Activated naive CD8-positive, alpha-beta T cell treated with anti-CD3 and anti-CD28 coated beads, Interleukin-2, amount 50 U/mL, for 24 hours (primary cell): ENCODE results near the gene PIGW.

Source experiments
- ATAC-seq: fragments of 150-1000 bp; cut with Tn5 transposase; one replicate; pipeline ENCODE4 v1.10.0; 2021
- DNase-seq: peaks from one replicate; pipeline ENCODE4 v3.0.0; 2021
- H3K27ac Mint-ChIP-seq: one replicate; pipeline ENCODE4 v1.8.0; 2021; ENCODE audit warnings: mild to moderate bottlenecking, mixed read lengths
- H3K27me3 Mint-ChIP-seq: one replicate; pipeline ENCODE4 v1.8.0; 2021; ENCODE audit warnings: mixed read lengths
- H3K36me3 Mint-ChIP-seq: one replicate; pipeline ENCODE4 v1.8.0; 2021; ENCODE audit warnings: low read depth, mixed read lengths
- H3K4me1 Mint-ChIP-seq: one replicate; pipeline ENCODE4 v1.8.0; 2021; ENCODE audit warnings: mixed read lengths
- H3K4me3 Mint-ChIP-seq: one replicate; pipeline ENCODE4 v1.8.0; 2021; ENCODE audit warnings: mild to moderate bottlenecking, moderate library complexity, mixed read lengths
- H3K9me3 Mint-ChIP-seq: one replicate; pipeline ENCODE4 v1.8.0; 2021; ENCODE audit warnings: mixed read lengths

PIGW gene

DNA sequence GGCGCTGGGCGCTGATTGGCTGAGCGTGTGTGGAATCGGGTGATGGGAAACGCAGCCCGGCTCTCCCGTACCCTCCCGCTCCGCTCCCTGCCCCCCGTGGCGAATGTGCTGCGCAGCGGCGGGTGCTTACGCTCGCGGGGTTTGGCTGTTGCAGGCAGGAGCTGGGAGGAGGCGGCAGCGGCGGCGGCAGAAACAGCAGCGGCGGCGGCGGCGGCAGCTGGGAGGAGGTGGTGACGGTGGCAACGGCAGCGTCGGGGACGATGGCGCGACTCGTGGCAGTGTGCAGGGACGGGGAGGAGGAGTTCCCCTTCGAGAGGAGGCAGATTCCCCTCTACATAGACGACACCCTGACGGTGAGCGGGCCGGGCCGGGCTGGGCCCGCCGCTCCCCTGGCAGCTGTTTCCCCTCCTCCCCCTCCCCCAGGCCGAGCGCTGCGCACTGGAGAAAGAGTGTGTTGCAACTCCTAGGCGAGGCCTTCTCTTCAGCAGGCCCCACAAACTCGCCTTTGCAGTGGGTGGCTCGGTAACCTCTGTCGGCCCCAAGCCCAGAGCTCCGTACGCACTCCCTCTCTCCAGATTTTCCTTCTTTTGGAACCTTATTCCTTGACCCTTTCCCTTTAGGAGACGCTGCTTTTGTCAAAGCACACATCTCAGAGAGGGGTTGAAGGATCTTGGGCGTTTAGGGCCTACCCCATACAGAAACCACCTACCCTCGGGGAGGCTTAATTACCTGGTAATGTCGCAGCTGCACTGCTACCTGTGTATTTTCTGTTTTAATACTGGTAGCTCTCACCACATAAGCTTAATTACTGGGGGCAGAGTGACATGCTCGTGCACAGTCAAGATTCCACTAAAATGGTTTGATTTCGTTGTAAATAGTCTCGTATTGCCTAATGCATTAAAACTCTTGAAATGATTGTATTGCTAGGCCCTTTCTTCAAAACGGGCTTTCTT, 11.0 kb downstream of the PIGW start:
- Mint-ChIP-seq H3K27ac (peak overlapping the region; percentile 94), H3K9me3 (no peaks in the 10 kb centered on the region), H3K27me3 (no peaks in the 10 kb centered on the region), H3K36me3 (peaks cover 39% of the 10 kb centered on the region), H3K4me3 (peak overlapping the region; percentile 97), H3K4me1 (peaks cover 53% of the 10 kb centered on the region)
- DNase-seq (peak; percentile 97), ATAC-seq (peak; percentile 83)

DNA sequence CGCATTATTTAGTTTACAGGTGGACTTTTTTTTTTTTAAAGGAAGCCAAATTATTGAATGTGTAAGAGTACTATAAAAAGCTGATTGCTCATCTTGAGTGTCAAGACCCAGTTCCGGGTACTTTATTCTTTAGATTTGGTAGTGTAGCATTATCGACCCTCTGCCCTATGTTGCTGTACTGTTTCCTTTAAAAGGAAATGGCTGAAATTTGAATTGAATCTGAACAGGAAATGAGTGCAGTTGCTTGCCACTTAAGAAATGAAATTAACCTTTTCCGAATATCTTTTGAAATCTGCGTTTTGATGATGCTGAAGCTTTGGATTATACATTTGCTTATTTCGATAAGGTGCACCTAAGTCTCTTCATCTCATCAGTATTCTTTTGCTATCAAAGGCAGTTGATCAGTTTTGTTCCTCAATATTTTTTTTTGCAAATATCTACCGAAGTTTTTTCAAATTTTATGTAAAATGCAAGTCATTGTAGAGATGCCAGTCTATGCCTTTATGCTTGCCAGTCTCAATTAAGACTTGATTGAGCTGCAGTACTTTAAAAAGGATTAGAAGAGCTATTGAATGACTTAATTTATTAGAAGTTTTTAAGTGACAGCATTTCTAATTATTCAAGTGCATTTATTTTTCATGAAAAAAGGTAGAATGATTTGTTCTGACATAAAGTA, 11.8 kb downstream of the PIGW start:
- Mint-ChIP-seq H3K27me3 (no peaks in the 10 kb centered on the region), H3K4me3 (peak overlapping the region; percentile 97), H3K9me3 (no peaks in the 10 kb centered on the region), H3K4me1 (peaks cover 58% of the 10 kb centered on the region), H3K27ac (peak overlapping the region; percentile 94), H3K36me3 (peaks cover 41% of the 10 kb centered on the region)
- ATAC-seq (no peak), DNase-seq (no peak)

DNA sequence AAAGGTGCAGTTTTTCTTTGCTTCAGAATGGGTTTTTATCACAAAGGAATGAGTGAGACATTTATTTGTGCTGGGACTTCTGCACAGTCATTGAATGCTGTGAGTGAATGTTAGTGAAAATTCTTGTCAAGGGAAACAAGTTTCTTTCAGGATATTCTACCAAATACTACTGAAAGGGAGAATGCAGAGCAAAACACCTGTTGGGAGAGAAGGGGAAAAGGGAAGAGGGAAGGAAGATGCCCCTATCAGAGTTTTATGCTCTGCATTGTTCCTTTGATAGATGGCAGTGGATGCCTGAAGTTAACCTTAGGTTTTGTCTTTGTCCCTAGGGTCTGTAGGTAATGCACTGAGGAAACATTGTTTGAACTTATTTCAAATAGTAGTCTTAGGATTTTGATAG, 13.0 kb downstream of the PIGW start:
- DNase-seq, result no peak
- H3K4me1 Mint-ChIP-seq, result peaks cover 69% of the 10 kb centered on the region
- H3K27ac Mint-ChIP-seq, result peak overlapping the region; percentile 94
- no peaks in the 10 kb centered on the region for H3K9me3 Mint-ChIP-seq
- H3K36me3 Mint-ChIP-seq, result peaks cover 45% of the 10 kb centered on the region
- no peak for ATAC-seq
- H3K4me3 Mint-ChIP-seq, result peak overlapping the region; percentile 97
- H3K27me3 Mint-ChIP-seq, result no peaks in the 10 kb centered on the region

DNA sequence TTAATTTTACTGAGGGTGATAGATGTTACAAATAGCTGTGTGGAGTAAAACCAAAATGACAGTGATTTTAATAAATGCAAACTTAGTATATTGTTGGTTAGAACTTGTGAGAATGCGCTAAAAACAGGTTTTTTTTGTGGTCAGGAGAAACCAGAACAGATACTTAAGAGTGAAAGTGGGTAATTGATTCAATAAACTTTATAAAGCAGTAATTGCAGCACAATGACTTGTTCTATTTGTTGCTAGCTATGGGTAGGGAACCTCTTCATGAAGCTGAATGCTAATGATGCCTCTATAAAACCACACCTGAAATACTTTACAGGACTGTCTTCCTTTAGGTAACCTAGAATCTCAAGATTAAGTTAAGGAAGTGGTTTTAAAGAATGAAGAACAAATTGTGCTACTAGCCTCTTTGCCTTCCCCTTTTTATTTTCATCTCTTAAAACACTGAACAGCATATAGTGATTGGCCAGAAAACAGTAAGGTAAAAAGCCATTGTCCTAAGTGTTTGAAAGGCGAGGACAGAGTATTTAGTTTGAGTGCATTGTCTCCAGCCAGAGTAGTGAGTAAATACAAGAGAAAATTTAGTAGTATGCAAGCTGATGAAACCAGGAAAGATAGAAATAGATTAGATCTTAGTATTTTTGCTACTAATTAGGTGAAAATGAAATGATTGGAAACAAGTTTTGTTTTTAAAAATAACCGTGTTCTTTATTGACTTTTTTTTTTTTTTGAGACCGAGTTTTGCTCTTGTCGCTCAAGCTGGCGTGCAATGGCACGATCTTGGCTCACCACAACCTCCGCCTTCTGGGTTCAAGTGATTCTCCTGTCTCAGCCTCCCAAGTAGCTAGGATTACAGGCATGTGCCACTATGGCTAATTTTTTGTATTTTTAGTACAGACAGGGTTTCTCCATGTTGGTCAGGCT, 16.0 kb downstream of the PIGW start:
- Mint-ChIP-seq H3K4me3 (peak overlapping the region; percentile 50), H3K4me1 (peaks cover 76% of the 10 kb centered on the region), H3K27ac (peak overlapping the region; percentile 79), H3K36me3 (peaks cover 52% of the 10 kb centered on the region), H3K9me3 (no peaks in the 10 kb centered on the region), H3K27me3 (no peaks in the 10 kb centered on the region)
- ATAC-seq (peak; percentile 29), DNase-seq (no peak)

DNA sequence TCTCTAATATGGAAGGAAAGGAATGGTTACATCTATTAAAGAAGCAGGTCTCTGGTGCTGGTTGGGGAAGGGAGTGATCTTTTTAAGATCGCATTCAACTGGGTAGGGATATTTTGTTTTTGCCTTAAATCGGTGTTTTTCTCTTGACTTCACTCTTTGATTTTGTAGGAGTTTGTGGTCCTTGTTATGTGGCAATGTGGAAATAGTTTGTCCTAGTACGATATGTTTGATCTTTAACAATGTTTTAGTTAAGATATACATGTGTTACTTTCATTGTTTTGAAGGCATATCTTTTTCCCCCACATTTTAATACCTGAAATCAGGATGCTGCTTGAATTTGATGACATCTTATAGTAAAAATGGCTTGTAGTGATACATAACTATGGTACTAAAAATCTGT, 18.7 kb downstream of the PIGW start:
- no peak for DNase-seq
- no peaks in the 10 kb centered on the region for H3K27me3 Mint-ChIP-seq
- no peaks in the 10 kb centered on the region for H3K9me3 Mint-ChIP-seq
- H3K4me3 Mint-ChIP-seq, result no peak overlapping the region
- H3K27ac Mint-ChIP-seq, result peak overlapping the region; percentile 33
- no peak for ATAC-seq
- peaks cover 49% of the 10 kb centered on the region for H3K36me3 Mint-ChIP-seq
- peaks cover 59% of the 10 kb centered on the region for H3K4me1 Mint-ChIP-seq

DNA sequence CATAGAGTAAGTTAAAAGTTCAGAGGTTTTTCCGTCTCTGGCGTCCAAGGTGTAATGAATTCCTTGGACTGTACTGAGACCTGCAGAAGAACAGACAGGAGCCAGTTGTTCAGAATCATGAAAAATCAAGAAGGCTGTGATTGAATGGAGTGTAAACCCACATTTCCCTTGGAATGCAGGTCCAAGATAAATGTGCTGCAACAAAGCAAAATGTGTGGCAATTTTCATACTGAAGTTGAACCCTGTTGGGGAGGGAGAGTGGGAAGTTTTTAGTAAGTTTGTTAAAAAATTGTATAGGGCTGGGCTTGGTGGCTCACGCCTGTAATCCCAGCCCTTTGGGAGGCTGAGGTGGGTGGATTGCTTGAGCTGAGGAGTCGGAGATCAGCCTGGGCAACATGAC, 31.3 kb downstream of the PIGW start:
- Mint-ChIP-seq H3K36me3 (peaks cover 62% of the 10 kb centered on the region), H3K4me3 (no peak overlapping the region), H3K27me3 (no peaks in the 10 kb centered on the region), H3K27ac (peak overlapping the region; percentile 50), H3K4me1 (peaks cover 10% of the 10 kb centered on the region), H3K9me3 (no peaks in the 10 kb centered on the region)
- ATAC-seq (no peak), DNase-seq (no peak)

DNA sequence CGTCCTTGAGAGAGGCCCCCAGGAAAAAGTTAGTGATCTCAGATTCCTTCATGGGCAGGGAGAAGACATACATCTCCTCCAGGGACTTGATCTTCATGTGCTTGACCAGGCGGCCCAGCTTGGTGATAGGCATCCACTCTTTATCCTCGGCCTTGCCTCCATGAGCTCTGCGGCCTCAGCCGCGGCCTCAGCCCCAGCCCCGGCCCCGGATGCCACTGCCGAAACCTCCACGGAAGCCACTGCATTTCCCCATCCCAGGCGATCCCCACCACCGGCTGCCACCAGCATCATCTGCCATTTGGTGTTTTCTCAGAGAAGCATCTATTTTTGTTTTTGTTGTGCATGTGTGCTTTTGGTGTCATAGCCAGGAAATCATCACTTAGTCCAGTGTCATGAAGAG, 40.2 kb downstream of the PIGW start:
- Mint-ChIP-seq H3K4me1 (no peaks in the 10 kb centered on the region), H3K27me3 (no peaks in the 10 kb centered on the region), H3K36me3 (peaks cover 47% of the 10 kb centered on the region), H3K4me3 (no peak overlapping the region), H3K9me3 (no peaks in the 10 kb centered on the region), H3K27ac (no peak overlapping the region)
- no peak for ATAC-seq
- DNase-seq, result no peak

DNA sequence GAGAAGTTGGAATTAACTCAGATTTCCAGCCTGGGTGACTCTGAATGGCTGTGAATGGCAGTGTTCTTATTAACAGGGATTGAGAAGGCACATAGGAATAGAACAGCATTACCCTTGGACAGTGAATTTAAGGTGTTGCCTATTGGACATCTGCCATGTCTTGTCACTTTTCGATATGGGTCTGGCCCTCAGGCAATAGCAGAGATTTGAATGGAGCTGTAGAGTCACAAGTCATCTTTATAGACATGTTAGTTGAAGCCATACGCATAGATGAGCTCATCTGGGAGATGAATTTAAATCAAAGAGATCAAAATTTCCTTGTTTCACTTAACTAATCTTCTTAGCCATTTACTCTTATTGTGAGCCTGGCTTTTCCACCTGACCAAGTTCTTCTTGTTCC, 42.0 kb downstream of the PIGW start:
- Mint-ChIP-seq H3K27ac (no peak overlapping the region), H3K27me3 (no peaks in the 10 kb centered on the region), H3K4me1 (no peaks in the 10 kb centered on the region), H3K36me3 (peaks cover 48% of the 10 kb centered on the region), H3K4me3 (no peak overlapping the region), H3K9me3 (no peaks in the 10 kb centered on the region)
- DNase-seq (no peak), ATAC-seq (no peak)

DNA sequence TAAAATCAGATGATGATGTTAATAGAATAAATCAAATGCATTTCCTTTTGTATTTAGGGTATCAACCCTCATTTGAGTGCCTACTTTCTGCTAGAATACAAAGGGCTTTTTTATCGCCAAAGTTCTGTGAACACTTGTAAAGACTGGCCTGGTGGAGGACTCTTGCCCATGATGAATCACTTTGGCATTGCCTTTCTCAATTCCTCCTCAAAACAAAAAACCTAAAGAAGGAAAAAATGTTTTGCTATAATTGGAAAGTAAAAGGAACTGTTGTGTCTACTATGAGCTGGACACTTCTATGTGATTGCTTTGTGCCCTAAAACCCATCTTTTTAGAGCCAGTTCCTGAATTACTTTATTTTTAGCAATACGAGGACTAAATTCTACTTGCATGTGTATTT, 43.9 kb downstream of the PIGW start:
- ATAC-seq (no peak), DNase-seq (no peak)
- Mint-ChIP-seq H3K4me3 (no peak overlapping the region), H3K27ac (no peak overlapping the region), H3K4me1 (no peaks in the 10 kb centered on the region), H3K27me3 (no peaks in the 10 kb centered on the region), H3K9me3 (no peaks in the 10 kb centered on the region), H3K36me3 (peaks cover 37% of the 10 kb centered on the region)

DNA sequence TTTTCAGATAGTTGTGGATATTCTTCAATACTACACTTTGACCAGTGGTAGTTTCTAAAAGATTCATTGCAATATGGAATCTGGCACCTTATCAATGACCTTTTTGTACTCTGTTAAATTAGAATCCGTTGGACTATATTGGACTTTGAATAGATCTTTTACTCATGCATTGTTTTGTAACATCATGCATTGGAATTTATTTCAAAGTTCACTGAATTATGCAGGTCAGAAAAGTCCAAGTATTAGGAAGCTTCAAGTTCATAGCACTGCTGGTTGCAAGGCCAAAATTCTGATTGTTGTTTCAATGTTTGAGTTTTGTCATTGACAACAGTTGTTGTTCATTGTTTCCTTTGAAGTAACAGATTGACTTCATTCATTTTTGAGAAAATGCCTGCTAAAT, 49.0 kb downstream of the PIGW start:
- DNase-seq, result no peak
- no peak for ATAC-seq
- peaks cover 48% of the 10 kb centered on the region for H3K36me3 Mint-ChIP-seq
- no peaks in the 10 kb centered on the region for H3K4me1 Mint-ChIP-seq
- H3K27me3 Mint-ChIP-seq, result no peaks in the 10 kb centered on the region
- no peak overlapping the region for H3K27ac Mint-ChIP-seq
- no peak overlapping the region for H3K4me3 Mint-ChIP-seq
- H3K9me3 Mint-ChIP-seq, result no peaks in the 10 kb centered on the region

DNA sequence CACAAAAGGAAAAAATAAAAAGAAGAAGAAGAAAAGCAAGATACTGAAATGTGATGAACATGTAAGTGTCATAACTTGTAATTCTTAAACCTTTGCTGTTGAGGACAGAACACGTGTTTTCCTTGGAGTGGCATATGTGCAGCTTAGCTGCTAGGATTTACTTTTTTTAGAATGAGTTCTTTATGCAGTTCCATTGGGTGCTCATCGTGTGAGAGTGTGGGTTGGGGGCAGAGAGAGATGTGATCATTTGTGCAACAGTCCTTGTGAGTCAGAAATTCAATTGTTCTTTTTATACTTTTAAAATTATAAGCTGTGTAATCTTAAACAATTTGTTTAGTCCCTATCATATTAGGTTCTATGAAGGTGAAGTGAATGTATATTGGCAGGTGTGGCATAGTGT, 51.4 kb downstream of the PIGW start:
- DNase-seq (no peak), ATAC-seq (no peak)
- Mint-ChIP-seq H3K4me3 (no peak overlapping the region), H3K9me3 (no peaks in the 10 kb centered on the region), H3K36me3 (peaks cover 40% of the 10 kb centered on the region), H3K27ac (no peak overlapping the region), H3K4me1 (peaks cover 13% of the 10 kb centered on the region), H3K27me3 (no peaks in the 10 kb centered on the region)
